Measurements from ENCODE around the gene SLC4A2. TPM values are rescaled to one million over a fixed set of nuclear protein-coding genes. Genes with fewer than 3 reads are reported as not detected.
A peak's percentile ranks its signal among the peaks of the same experiment; 100 is the strongest.

The SLC4A2 gene
- total and polyA plus RNA-seq, 9 donors, result 41.0 to 78.1 (median 64.6) TPM

- Histone ChIP-seq H3K36me3 (ENCODE audit: control insufficient read depth, insufficient read depth, low read length) (peaks cover 85% of the 10 kb centered on the region), H3K9me3 (replicated peaks; ENCODE audit: control insufficient read depth, low read depth, low read length) (no peaks in the 10 kb centered on the region), H3K4me1 (ENCODE audit: control insufficient read depth, insufficient read depth, low read length) (no peaks in the 10 kb centered on the region), H3K27me3 (ENCODE audit: control insufficient read depth, insufficient read depth, low read length) (no peaks in the 10 kb centered on the region), H3K27ac (ENCODE audit: low read length) (no peak overlapping the region), H3K4me3 (ENCODE audit: low read length) (no peak overlapping the region)
- DNase-seq, result no peak
- WGBS (ENCODE audit: insufficient coverage), result 94% methylated on average over 26 of the region's 39 CpGs
These were observed 11.9 kb downstream of the SLC4A2 start for GRCh38 chr7:151071032-151071866.

- DNase-seq, result no peak
- 87% methylated on average over 13 of the region's 17 CpGs for WGBS (ENCODE audit: insufficient coverage)
- H3K36me3 ChIP-seq (ENCODE audit: control insufficient read depth, insufficient read depth, low read length), result peaks cover 73% of the 10 kb centered on the region
These were observed 14.6 kb downstream of the SLC4A2 start for GRCh38 chr7:151073990-151074389.

DNA sequence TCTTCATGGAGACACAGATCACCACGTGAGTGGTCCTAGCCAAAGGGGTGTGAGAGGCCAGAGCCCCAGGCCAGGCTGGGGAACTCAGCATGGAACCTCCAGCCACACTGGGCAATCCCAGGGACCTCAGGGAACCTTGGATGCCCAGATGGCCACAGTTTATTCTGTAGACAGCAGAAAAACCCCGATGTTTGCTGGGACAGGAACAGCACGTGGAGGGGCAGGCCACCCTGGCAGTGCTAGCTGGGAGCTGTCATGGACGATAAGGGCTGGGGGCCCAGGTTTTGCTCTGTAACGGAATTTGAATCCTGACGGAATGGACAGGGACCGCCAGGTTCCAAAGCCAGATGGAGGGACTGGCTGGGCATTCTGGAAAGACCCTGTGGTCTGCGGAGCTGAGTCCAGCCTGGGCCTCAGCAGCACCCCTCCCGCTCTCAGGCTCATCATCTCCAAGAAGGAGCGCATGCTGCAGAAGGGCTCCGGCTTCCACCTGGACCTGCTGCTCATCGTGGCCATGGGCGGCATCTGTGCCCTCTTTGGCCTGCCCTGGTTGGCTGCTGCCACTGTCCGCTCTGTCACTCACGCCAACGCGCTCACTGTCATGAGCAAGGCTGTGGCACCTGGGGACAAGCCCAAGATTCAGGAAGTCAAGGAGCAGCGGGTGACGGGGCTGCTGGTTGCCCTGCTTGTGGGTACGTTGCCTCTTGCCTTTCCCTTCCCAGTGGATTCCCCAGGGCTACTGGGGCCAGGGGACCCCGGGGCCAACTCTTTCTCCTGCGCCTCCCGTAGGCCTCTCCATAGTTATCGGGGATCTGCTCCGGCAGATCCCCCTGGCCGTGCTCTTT is 15.7 kb downstream of the SLC4A2 start:
- 84% methylated on average over 25 of the region's 26 CpGs for WGBS (ENCODE audit: insufficient coverage)
- H3K36me3 ChIP-seq (ENCODE audit: control insufficient read depth, insufficient read depth, low read length), result peaks cover 62% of the 10 kb centered on the region
- H3K4me3 ChIP-seq (ENCODE audit: low read length), result no peak overlapping the region
- H3K9me3 ChIP-seq (replicated peaks; ENCODE audit: control insufficient read depth, low read depth, low read length), result no peaks in the 10 kb centered on the region
- peaks cover 21% of the 10 kb centered on the region for H3K4me1 ChIP-seq (ENCODE audit: control insufficient read depth, insufficient read depth, low read length)
- no peaks in the 10 kb centered on the region for H3K27me3 ChIP-seq (ENCODE audit: control insufficient read depth, insufficient read depth, low read length)
- DNase-seq, result no peak
- no peak overlapping the region for H3K27ac ChIP-seq (ENCODE audit: low read length)

More at GRCh38 chr7:151073990-151074389, 14.6 kb downstream of the SLC4A2 start:
- H3K27me3 ChIP-seq (ENCODE audit: control insufficient read depth, insufficient read depth, low read length), result no peaks in the 10 kb centered on the region
- no peak overlapping the region for H3K4me3 ChIP-seq (ENCODE audit: low read length)
- H3K9me3 ChIP-seq (replicated peaks; ENCODE audit: control insufficient read depth, low read depth, low read length), result no peaks in the 10 kb centered on the region
- no peak overlapping the region for H3K27ac ChIP-seq (ENCODE audit: low read length)
- peaks cover 10% of the 10 kb centered on the region for H3K4me1 ChIP-seq (ENCODE audit: control insufficient read depth, insufficient read depth, low read length)

GRCh38 chr7:151075662-151075971 is 16.2 kb downstream of the SLC4A2 start:
- H3K36me3 ChIP-seq (ENCODE audit: control insufficient read depth, insufficient read depth, low read length), result peaks cover 57% of the 10 kb centered on the region
- H3K4me1 ChIP-seq (ENCODE audit: control insufficient read depth, insufficient read depth, low read length), result peaks cover 21% of the 10 kb centered on the region
- no peak overlapping the region for H3K4me3 ChIP-seq (ENCODE audit: low read length)
- no peaks in the 10 kb centered on the region for H3K9me3 ChIP-seq (replicated peaks; ENCODE audit: control insufficient read depth, low read depth, low read length)
- 83% methylated on average over 7 of the region's 7 CpGs for WGBS (ENCODE audit: insufficient coverage)
- H3K27me3 ChIP-seq (ENCODE audit: control insufficient read depth, insufficient read depth, low read length), result no peaks in the 10 kb centered on the region
- H3K27ac ChIP-seq (ENCODE audit: low read length), result no peak overlapping the region
- no peak for DNase-seq

DNA sequence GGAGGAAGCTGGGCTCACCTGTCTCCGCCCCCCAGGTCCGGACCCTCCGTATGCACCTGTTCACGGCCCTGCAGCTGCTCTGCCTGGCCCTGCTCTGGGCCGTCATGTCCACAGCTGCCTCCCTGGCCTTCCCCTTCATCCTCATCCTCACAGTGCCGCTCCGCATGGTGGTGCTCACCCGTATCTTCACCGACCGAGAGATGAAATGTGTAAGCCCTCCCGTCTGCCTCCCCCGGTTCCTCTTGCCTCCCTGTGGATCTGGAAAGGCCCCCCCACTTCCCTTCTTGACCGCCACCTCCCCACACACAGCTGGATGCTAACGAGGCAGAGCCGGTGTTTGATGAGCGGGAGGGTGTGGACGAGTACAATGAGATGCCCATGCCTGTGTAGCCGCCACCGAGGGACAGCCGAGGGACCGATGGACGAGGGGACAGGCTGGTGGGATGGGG is 16.6 kb downstream of the SLC4A2 start:
- Histone ChIP-seq H3K9me3 (replicated peaks; ENCODE audit: control insufficient read depth, low read depth, low read length) (no peaks in the 10 kb centered on the region), H3K4me3 (ENCODE audit: low read length) (no peak overlapping the region), H3K27ac (ENCODE audit: low read length) (no peak overlapping the region), H3K27me3 (ENCODE audit: control insufficient read depth, insufficient read depth, low read length) (no peaks in the 10 kb centered on the region), H3K36me3 (ENCODE audit: control insufficient read depth, insufficient read depth, low read length) (peaks cover 53% of the 10 kb centered on the region), H3K4me1 (ENCODE audit: control insufficient read depth, insufficient read depth, low read length) (peaks cover 23% of the 10 kb centered on the region)
- no peak for DNase-seq
- WGBS (ENCODE audit: insufficient coverage), result 74% methylated on average over 5 of the region's 22 CpGs

DNA sequence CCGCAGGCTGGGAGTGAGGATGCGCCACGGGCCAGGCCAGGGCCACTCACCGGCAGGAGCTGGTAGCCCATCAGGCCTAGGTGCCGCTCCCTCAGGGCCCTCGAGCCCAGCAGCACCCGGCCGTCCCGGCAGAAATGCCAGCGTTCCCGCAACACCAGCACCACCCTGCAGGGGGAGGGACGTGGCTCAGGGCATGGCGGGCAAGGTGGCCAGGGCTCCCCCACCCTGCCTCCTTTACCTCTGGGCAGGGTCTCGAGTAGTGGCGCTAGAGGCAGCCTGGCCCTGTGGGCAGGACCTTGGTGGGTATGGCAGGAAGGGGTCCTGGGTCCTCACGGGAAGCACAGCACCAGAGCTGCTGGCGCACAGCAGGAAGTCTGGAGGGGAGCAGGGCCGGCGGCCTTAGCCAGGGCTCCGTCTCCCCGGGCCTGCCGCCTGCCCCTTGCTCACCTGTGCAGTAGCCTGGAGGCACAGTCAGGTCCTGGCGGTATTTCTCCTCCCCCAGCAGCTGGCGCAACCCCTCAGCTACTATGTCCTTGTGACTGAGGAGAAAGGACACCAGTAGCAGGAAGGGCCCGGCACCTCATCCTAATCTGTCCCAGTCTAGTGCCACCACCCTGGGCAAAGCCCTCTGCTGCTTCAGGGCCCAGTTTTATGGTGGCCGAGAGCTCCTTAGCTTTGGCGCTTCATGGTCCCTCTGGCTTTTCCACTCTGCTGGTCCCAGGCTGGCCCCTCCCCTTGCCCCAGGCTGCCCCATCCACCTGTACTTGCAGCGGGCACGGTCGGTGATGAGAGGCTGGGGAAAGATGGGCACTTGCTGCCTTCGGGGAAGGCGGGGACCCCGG is 17.7 kb downstream of the SLC4A2 start:
- no peak overlapping the region for H3K27ac ChIP-seq (ENCODE audit: low read length)
- no peaks in the 10 kb centered on the region for H3K27me3 ChIP-seq (ENCODE audit: control insufficient read depth, insufficient read depth, low read length)
- H3K4me3 ChIP-seq (ENCODE audit: low read length), result no peak overlapping the region
- no peaks in the 10 kb centered on the region for H3K9me3 ChIP-seq (replicated peaks; ENCODE audit: control insufficient read depth, low read depth, low read length)
- H3K36me3 ChIP-seq (ENCODE audit: control insufficient read depth, insufficient read depth, low read length), result peaks cover 42% of the 10 kb centered on the region
- 63% methylated on average over 22 of the region's 33 CpGs for WGBS (ENCODE audit: insufficient coverage)
- DNase-seq, result no peak
- peaks cover 33% of the 10 kb centered on the region for H3K4me1 ChIP-seq (ENCODE audit: control insufficient read depth, insufficient read depth, low read length)

GRCh38 chr7:151077705-151078232 is 18.4 kb downstream of the SLC4A2 start:
- no peak overlapping the region for H3K4me3 ChIP-seq (ENCODE audit: low read length)
- no peaks in the 10 kb centered on the region for H3K27me3 ChIP-seq (ENCODE audit: control insufficient read depth, insufficient read depth, low read length)
- H3K27ac ChIP-seq (ENCODE audit: low read length), result no peak overlapping the region
- WGBS (ENCODE audit: insufficient coverage), result 62% methylated on average over 8 of the region's 10 CpGs
- peaks cover 40% of the 10 kb centered on the region for H3K4me1 ChIP-seq (ENCODE audit: control insufficient read depth, insufficient read depth, low read length)
- no peak for DNase-seq
- H3K36me3 ChIP-seq (ENCODE audit: control insufficient read depth, insufficient read depth, low read length), result peaks cover 38% of the 10 kb centered on the region
- H3K9me3 ChIP-seq (replicated peaks; ENCODE audit: control insufficient read depth, low read depth, low read length), result no peaks in the 10 kb centered on the region

GRCh38 chr7:151078233-151079040 is 19.0 kb downstream of the SLC4A2 start:
- no peak overlapping the region for H3K4me3 ChIP-seq (ENCODE audit: low read length)
- H3K4me1 ChIP-seq (ENCODE audit: control insufficient read depth, insufficient read depth, low read length), result peaks cover 42% of the 10 kb centered on the region
- 17% methylated on average over 11 of the region's 22 CpGs for whole genome bisulfite sequencing (ENCODE audit: insufficient coverage)
- H3K27me3 ChIP-seq (ENCODE audit: control insufficient read depth, insufficient read depth, low read length), result no peaks in the 10 kb centered on the region
- H3K27ac ChIP-seq (ENCODE audit: low read length), result no peak overlapping the region
- no peaks in the 10 kb centered on the region for H3K9me3 ChIP-seq (replicated peaks; ENCODE audit: control insufficient read depth, low read depth, low read length)
- H3K36me3 ChIP-seq (ENCODE audit: control insufficient read depth, insufficient read depth, low read length), result peaks cover 36% of the 10 kb centered on the region
- peak; percentile 54 for DNase-seq

DNA sequence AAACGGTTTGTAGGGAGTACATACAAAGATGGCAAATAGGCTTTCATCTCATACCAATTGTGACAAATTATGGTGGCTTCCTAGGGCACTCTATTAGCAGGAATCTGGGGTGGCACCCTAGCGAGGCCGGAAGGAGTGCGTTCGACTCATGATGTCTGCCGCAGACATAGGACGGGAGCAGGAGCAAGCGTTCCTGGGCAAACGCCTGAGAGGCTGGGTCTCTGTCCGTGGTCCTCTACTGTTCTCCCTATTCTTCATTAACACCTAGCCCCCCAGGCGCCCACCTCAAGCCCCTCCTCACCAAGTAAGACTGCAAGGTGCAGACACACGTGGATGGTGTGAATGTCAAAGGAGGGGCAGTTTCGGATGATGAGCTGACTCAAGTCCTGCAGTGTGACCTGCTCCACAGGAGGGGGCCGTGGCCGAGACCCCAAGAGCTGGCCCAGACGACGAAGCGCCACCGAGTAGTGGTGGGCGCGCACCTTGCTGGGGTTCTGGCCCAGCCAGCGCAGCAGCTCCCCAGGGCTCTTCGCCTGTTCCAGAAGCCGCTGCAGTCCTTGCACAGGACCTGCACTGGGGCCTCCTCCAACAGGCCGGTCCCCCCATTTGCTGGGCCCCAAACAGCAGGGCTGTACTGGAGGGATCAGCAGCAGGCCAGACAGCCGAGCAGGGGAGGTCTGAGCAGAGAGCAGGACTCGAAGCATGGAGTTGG is 20.0 kb downstream of the SLC4A2 start:
- H3K4me1 ChIP-seq (ENCODE audit: control insufficient read depth, insufficient read depth, low read length), result peaks cover 49% of the 10 kb centered on the region
- no peaks in the 10 kb centered on the region for H3K9me3 ChIP-seq (replicated peaks; ENCODE audit: control insufficient read depth, low read depth, low read length)
- H3K4me3 ChIP-seq (ENCODE audit: low read length), result peak overlapping the region; percentile 95
- H3K27me3 ChIP-seq (ENCODE audit: control insufficient read depth, insufficient read depth, low read length), result no peaks in the 10 kb centered on the region
- WGBS (ENCODE audit: insufficient coverage), result 64% methylated on average over 22 of the region's 27 CpGs
- no peak for DNase-seq
- peaks cover 27% of the 10 kb centered on the region for H3K36me3 ChIP-seq (ENCODE audit: control insufficient read depth, insufficient read depth, low read length)
- no peak overlapping the region for H3K27ac ChIP-seq (ENCODE audit: low read length)

Measured in muscle of leg (tissue), 11 donors.